Measurements from ENCODE around the gene TPK1. TPM values are rescaled to one million over a fixed set of nuclear protein-coding genes. Genes with fewer than 3 reads are reported as not detected.
A peak's percentile ranks its signal among the peaks of the same experiment; 100 is the strongest.
"Not testable (repeated sequence)": the region's sequence is repeated elsewhere in the genome, so short reads cannot be mapped to it uniquely, and the experiment has no call there.

TPK1 gene
- total RNA-seq, 1 donor from 2014 or later: 16.4 TPM

DNA sequence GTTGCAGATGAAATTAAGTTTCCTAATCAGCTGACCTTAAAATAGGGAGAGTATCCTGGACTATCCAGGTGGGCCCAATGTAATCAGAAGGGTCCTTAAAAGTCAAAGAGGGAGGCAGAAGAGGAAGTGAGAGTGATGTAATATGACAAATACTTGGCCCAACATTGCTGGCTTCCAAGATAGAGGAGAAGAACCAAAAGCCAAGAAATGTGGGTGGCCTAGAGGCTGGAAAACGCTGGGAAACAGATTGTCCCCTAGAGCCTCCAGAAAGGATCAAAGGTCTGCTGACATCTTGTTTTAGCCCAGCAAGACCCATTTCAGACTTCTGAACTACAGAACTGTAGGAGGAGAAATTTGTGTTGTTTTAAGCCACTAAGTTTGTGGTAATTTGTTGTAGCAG is 352.7 kb downstream of the TPK1 start:
- no peak for DNase-seq (ENCODE audit: low read depth in 2 of 2)

GRCh38 chr7:144481833-144482232 is 354.0 kb downstream of the TPK1 start:
- peak in 1 of 2 donors; percentile 4 for DNase-seq (ENCODE audit: low read depth in 2 of 2)

- no peak for DNase-seq (ENCODE audit: low read depth in 2 of 2)
Measured at GRCh38 chr7:144477348-144477747, 358.5 kb downstream of the TPK1 start.

DNA sequence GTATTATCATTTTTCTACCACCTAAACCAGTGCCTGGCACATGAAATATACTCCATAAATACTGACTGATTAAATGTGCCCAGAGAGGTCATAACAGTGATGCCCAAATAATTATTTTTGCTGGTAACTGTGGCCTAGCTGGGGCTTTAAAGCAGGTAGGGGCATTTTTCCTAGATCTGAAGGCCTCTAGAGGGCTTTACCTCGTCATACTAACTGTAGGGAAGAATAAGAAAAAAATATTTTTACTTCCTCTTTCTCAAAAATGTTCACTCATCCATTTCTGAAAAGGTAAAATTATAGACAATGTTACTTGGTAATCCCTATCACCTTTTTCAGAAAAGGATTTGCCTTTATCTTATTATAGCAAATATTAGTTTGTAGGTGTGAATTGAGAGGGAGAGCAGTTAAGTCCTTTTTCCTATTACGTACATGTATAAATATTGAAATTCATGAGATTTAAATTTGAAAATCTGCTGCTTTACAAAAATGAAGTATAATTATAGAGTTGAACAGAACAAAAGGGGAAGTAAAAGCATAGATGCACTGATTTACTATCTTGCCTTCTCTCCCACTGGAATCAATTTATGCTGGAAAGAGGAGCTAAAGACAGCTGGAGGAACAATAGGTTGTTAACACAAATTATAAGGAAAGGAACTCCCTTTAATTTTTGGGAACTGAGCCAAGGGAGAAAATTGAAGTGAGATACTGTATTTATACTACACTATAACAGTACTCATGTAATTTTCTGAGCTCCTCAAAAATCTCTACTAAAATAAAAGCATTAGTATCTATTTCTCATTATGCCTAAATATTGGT is 360.8 kb downstream of the TPK1 start:
- no peak for DNase-seq (ENCODE audit: low read depth in 2 of 2)

- no peak for DNase-seq (ENCODE audit: low read depth in 2 of 2)
Measured at GRCh38 chr7:144474363-144474762, 361.5 kb downstream of the TPK1 start.

- DNase-seq (ENCODE audit: low read depth in 2 of 2): no peak
Measured at GRCh38 chr7:144473908-144474307, 361.9 kb downstream of the TPK1 start.

GRCh38 chr7:144470078-144470477 is 365.8 kb downstream of the TPK1 start:
- DNase-seq (ENCODE audit: low read depth in 2 of 2): no peak

DNA sequence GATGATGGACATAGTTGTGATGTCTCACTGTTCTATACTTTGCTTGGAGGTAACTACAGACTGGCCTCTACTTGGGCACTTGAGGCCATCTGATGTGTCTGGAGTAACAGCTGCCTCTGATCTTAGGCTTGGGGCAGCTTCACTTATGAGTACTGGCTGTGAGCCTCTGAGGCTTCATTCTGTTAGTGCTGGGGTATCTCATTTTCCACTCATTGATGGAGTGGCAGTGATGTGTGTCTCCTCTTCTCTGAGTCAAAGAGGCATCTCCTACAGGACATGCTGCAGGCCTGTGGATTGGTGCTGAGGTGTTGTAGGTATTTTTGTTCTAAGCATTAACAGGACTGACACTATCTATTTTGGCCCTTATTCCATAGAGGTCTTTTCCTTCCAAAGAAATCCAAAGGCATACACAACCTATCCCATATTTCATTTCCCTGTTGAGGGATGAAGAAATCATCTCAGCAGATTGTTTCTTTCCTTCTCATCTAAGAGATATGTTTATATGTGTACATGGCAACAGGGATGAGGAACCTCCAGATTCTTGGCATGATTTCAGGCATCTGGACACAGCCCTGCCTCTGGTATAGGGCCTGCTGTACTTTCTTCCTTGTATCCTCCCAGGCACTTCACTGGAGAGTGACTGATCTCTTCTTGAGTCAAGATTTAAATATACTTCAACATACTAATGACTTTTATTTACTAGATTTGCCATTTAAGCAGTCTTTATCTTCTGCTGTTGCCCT is 366.7 kb downstream of the TPK1 start:
- no peak for DNase-seq (ENCODE audit: low read depth in 2 of 2)

DNA sequence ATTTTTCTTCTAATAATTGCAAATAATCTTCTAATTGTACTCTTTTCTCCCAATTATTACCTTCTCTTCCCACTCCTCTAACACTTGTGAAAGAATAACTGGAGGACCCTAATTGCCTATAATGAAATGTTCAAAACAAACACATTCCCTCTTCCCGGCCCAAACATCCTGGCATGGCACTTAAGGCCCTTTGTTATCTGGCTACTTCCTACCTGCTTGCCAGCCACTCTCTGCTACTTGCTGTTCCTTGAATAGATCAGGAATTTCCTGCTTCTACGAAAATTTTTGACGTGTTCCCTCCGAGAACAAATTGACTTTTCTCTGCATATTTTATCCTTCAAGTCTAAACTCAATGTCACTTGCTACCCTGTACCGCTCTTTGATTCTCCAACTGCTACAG is 376.2 kb downstream of the TPK1 start:
- no peak for DNase-seq (ENCODE audit: low read depth in 2 of 2)

DNA sequence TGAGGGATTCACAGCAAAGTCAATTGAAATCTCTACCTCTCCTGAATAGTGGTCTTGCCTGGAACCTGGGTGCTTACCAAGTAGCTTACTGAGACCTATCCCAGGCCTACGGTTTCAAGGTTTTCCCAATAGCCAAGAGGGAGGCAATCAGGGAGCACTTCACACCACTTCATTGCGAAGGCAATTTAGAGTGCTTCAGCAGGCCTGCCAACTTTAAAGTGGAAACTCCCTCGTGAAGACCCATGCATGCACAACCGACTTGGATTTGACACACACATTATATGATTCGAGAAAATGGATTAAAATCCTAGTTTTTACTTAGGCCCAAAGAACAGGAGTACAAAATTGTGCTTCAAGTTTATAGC is 380.8 kb downstream of the TPK1 start:
- no peak for DNase-seq (ENCODE audit: low read depth in 2 of 2)

- DNase-seq (ENCODE audit: low read depth in 2 of 2): peak in 1 of 2 donors; percentile 19
Measured at GRCh38 chr7:144454256-144455039, 381.4 kb downstream of the TPK1 start.

DNA sequence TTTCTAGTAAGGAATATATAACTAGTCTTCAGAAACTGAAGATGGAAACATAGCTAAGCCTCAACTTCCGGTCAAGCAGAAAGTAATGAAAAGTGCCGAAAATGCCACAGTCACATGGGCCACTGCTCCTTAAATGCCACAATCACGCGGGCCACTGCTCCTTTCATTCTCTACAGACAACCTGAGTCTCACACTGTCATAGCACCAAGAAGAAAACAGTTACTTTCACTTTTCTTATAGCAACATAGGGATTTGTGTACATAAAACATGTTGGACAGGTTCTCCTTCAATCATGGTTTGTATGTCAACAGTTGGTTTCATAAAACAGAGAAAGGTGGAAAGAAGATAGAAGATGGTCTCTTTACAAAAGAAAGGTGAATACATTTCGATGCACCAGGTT is 383.8 kb downstream of the TPK1 start:
- DNase-seq (ENCODE audit: low read depth in 2 of 2): no peak

GRCh38 chr7:144445590-144445989 is 390.3 kb downstream of the TPK1 start:
- DNase-seq (ENCODE audit: low read depth in 2 of 2): no peak

GRCh38 chr7:144439717-144440205 is 396.1 kb downstream of the TPK1 start:
- DNase-seq (ENCODE audit: low read depth in 2 of 2): no peak

GRCh38 chr7:144438759-144439158 is 397.1 kb downstream of the TPK1 start:
- DNase-seq (ENCODE audit: low read depth in 2 of 2): no peak

DNA sequence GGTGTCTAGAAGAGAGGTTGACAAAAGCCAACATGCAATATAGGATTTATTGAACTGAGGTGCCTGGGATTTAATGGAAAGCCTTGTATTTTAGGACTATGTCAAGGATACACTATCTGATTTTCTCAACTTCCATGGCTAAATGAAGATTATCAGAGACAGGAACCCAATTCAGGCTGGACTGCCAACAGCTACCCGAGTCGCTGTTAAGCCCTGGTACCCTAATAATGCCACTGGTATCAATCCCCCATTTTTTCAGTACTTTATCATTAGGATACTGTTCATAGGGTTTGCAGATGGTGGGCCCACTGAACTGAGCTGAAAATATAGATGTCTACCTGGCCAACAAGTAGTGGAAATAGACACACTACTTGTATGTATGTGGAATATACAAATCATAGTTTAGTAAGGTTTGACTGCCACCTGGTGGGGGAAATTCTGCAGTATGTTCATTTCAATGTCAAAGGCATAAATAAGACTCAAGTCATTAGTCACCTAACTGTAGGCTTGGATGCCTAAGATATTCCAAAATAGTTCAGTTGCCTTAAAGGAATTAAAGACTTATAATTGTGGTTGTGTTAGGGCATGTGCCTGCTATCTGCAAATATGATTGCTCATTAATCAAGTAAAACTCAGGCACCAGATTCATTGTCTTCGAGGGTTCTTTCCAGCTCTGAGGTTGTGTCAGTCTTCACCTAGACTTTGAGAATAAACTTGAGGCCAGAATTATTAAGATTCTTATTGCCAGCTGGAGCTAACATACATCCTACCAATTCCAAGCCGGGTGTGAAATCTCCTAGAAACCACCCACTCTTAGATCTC is 398.3 kb downstream of the TPK1 start:
- peak; percentile 45 to 67 for DNase-seq (ENCODE audit: low read depth in 2 of 2)

- DNase-seq (ENCODE audit: low read depth in 2 of 2): no peak
Measured at GRCh38 chr7:144436500-144436899, 399.4 kb downstream of the TPK1 start.

DNA sequence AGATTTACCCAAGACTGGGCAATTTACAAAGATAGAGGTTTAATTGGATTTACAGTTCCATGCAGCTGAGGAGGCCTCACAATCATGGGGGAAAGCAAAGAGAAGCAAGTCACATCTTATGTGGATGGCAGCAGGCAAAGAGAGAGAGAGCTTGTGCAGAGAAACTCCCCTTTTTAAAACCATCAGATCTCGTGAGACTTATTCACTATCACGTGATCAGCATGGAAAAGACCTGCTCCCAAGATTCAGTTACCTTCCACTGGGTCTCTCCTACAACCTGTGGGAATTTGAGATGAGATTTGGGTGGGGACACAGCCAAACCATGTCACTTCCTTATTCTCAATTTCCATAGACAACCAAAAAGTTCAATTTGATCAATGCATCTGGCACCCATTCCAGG is 407.4 kb downstream of the TPK1 start:
- no peak for DNase-seq (ENCODE audit: low read depth in 2 of 2)

- DNase-seq (ENCODE audit: low read depth in 2 of 2): not testable (repeated sequence)
Measured at GRCh38 chr7:144427539-144427938, 408.3 kb downstream of the TPK1 start.

GRCh38 chr7:144418931-144419330 is 416.9 kb downstream of the TPK1 start:
- DNase-seq (ENCODE audit: low read depth in 2 of 2): not testable (repeated sequence)

- no peak for DNase-seq (ENCODE audit: low read depth in 2 of 2)
Measured at GRCh38 chr7:144416341-144416740, 419.5 kb downstream of the TPK1 start.
